Activated CD8-positive, alpha-beta memory T cell treated with anti-CD3 and anti-CD28 coated beads, Interleukin-2, amount 50 U/mL, for 24 hours (primary cell): ENCODE results near the gene GPR155.
"Not testable (repeated sequence)": the region's sequence is repeated elsewhere in the genome, so short reads cannot be mapped to it uniquely, and the experiment has no call there.

Source experiments
- DNase-seq: peaks from one replicate; pipeline ENCODE4 v3.0.0-alpha.2; 2020; ENCODE audit errors: extremely low read depth

Gene GPR155

DNA sequence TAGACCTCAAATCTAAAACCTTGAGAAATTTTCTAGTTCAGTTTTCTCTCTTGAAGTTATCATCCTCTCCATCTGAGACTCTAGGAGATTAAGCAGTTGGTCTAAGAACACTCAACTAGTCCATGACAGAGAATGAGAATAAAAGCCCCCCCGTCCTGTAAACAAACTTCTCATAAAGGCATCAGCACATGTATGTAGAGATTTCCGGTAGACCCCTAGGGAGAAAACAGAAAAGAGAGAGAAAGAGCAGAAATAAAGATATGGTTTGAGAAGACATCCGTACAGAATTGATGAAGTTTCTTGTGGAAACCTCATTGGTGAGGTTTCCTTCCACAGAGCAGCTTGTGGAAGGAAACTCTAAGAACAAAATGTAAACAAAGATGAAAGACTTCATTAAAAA, 3.2 kb upstream of the GPR155 start:
- no peak for DNase-seq

- DNase-seq = not testable (repeated sequence)
Measured at GRCh38 chr2:174489520-174489919, 2.7 kb upstream of the GPR155 start.

GRCh38 chr2:174487820-174488162, 962 bp upstream of the GPR155 start:
- no peak for DNase-seq

GRCh38 chr2:174487108-174487819, 435 bp upstream of the GPR155 start:
- DNase-seq = peak; percentile 98

DNA sequence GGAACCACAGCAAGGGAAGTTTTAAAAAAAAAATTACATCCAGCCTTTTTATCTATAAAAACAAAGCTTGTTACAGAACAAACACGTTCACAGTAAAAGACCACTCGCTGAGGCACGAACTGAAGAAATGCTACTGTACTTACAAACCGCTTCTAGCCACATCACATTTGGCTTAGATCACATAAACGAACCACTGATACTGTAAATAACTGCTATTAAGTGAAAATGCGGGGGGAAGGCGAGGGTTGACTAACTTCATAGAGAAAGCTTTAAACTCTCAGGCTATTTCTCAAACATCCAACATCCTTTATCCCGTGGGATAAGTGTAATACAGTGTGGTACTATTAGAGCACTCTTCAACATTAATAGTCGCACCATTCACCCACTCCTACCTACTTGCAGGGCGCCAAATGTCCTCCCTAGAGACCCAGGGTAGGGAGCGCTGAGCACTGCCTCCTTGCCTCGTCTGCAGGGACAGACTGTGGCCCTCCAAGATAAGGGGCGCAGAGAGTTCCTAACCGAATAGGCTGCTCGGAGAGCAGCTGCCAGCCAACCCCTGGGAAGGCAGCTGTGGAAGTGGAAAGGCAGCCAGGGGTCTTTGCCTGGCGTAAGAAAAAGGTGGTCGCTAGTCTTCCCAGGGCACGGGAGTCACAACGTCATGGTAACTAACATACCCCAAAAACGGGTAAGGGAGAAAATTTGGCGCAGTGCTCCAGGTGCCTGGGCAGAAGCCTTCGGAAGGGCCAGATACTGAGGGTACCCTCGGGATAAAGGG, 854 bp downstream of the GPR155 start:
- DNase-seq = no peak

DNA sequence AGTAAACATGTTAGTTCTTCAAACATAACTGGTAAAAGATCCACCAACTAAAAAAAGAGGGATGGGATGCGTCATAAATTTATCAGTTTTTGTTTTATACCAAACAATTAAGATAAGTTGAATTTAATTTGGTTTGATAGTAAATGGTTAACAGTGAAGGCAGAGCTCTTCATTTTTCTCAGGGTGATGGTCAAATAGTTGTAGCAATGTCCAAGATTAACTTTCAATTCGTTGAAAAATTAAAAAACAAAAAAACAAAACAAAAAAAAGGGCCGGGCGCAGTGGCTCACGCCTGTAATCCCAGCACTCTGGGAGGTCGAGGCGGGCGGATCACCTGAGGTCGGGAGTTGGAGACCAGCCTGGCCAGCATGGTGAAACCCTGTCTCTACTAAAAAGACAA, 1.8 kb downstream of the GPR155 start:
- not testable (repeated sequence) for DNase-seq

GRCh38 chr2:174484573-174484972, 2.3 kb downstream of the GPR155 start:
- DNase-seq = no peak

DNA sequence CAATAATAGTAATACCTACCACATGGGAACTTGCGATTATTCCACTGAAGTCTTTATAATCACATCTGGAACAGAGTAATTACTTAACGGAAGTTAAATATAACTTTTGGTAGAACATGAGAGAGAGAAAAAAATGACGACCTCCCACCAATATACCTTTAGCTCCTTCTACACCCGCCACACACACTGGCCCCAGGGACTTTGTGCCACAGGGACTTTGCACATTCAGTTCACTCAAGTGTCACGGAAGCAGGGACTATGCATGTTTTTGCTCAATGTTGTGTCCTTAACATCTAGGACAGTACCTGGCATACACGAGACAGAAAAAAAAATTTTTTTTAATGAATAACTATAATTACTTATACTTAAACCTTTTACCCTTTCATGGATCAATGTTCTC, 4.0 kb downstream of the GPR155 start:
- DNase-seq = no peak

DNA sequence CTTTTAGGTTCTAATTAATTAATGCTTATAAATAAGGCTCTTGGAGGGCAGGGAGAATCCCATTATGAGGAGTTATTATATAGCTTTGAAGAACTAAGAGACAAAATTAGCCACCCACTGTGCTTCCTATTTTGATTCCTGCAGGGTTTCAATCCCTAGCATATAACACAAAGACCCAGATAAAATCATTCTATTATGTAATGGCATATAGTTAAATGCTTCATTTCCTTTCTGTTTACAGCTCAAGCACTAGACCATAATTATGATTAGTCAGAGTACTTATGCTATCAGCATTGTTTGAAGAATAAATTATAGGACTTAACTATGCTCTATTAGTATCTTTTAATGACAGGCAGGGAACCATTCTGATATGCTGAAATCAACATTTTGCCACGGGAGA, 9.1 kb downstream of the GPR155 start:
- no peak for DNase-seq

GRCh38 chr2:174473796-174474195, 13.0 kb downstream of the GPR155 start:
- DNase-seq = no peak

DNA sequence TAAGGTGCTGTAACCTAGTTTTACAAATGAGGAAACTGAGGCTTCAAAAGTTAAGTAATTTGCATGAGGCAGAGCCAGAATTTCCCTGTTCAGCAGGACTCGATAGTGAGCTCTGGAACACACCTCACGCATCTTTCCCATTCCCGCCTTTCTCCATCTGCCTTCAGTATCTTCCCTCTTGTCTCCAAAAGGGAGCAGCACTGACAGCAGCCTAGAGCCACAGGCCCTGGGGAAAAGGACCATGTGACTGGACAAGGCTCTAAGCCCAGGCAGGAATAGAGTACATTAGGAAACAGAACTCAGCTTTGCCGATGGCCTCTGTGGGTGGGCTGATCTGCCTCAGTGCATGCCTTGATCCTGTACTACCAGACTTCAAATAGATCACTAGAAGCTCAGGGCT, 21.5 kb downstream of the GPR155 start:
- no peak for DNase-seq

GRCh38 chr2:174461221-174461620, 25.6 kb downstream of the GPR155 start:
- DNase-seq = no peak

DNA sequence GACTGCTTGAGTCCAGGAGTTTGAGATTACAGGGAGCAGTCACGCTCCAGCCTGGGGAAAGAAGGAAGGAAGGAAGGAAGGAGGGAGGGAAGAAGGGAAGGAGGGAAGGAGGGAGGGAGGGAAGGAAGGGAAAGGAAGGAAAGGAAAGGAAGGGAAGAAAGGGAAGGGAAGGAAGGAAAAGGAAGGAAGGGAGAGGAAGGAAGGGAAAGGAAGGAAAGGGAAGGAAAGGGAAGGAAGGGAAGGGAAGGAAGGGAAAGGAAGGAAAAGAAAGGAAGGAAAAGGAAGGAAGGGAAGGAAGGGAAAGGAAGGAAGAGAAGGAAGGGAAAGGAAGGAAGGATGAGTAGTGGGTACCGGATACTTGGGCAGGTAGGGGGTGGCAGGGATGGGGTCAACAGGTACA, 32.3 kb downstream of the GPR155 start:
- no peak for DNase-seq

- no peak for DNase-seq
Measured at GRCh38 chr2:174450021-174450816, 36.6 kb downstream of the GPR155 start.

- no peak for DNase-seq
Measured at GRCh38 chr2:174449033-174449432, 37.8 kb downstream of the GPR155 start.

DNA sequence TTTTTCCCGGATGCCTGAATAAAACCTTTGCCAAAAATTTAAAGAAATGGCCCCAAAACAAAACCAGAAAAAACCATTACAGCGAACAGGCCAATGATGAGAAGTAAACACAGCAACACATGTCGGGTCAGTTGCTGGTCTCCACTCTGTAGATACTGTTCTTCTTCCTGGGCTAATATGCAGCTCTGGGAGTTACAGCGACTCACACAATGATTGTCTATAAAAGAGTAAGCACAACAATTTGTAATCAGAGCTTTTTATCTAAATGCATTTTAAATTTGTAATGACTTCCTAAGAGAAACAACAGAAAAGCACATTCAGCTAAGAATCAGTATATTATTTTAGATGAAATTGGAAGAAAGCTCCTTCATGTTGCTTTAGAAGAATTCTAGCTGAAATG, 40.3 kb downstream of the GPR155 start:
- DNase-seq = no peak

DNA sequence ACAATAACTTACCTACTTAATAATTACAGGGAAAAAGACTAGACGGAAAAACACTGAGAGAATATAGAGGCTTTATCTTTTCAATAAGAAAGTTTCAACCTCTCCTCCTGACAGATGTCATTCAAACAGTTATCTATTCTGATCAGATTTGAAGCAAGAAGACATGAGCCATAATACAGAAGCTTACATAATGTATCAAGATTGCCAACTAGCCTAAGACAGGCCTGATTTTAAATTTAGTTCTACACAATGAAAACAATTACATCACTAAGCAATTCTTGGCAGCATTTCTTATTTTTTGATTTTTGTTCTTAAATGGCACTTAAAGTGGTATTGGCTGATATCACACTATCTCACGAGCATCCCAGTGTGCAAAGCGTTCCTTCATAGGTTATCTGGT, 41.6 kb downstream of the GPR155 start:
- no peak for DNase-seq

GRCh38 chr2:174444761-174445160, 42.1 kb downstream of the GPR155 start:
- no peak for DNase-seq

DNA sequence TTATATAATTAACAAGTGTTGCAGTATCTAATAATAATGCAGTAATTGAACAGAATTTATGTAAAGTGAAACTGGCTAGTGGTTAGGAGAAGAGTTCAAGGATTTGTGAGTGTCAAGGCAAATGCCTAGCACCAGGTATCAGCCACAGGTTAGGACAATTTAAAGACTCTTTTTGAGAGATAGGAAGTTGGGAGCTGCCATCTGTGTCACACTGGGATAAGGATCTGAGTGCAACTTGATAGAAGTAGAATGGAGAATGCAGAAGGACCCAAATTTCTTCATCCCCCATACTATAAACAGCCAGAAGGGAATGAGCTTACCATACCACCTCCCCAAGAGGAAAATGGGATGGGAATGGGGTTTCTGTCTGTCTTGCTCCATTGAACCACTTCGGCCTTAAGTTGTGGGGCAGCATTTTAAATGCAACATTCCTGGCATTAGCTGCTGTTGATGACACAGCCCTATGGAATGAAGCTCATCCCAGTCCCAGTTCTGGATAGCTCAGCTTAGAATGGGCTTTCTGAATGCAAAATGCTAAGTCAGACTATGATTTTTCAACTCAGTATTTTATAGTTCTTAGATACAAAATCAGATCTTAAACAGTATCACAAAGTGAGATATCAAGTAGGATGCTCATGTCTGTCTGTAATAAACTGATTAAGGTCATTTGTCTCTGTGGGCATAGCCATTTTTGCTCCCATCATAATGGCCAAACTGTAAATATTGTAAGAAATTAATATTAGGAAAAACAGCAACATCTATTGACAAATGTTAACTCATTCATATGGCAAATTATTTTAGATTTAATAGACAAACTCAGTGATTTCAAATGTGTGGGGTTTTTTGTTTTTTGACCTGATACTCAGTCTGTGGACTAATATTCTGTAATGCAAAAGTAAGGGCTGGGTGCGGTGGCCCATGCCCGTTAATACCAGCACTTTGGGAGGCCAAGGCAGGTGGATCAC, 44.0 kb downstream of the GPR155 start:
- no peak for DNase-seq

DNA sequence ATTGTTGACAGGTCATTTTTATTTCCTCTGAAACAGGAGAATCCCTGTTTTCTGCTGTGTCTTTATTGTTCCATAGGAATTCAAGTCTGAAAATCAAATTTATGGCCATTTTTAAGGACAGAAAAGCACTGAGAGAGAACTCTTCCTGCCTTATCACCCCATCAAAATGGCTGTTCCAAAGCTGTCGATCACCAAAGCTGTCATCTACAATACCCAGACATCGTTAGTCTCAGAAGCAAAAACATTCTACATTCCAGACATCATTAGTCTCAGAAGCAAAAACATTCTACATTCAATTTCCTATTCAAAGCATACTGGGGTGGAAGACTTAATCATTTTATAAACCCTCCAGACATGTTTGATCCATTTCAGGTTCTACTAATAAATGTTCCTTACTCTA, 46.9 kb downstream of the GPR155 start:
- no peak for DNase-seq

DNA sequence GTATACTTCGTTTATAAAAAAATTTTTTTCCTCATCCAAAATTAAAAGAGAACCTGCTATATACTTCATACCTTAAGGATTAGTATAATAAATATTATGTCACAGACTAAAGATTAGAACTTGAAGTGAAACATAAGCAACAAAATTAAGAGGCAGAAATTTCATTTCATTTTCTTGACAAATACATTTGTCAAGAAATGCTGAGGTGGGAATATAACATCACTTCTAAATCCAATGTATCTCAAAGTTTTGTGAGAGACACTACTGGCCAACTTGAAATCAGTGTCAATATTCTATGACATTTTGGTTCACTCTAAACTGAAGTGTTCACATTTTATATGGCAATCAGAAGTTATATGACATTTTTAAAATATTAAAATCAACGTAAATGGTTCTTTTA, 47.5 kb downstream of the GPR155 start:
- no peak for DNase-seq
